Hematopoietic multipotent progenitor cell treated with erythropoietin and hydrocortisone succinate and interleukin-3 and kit ligand, for 8 days (in vitro differentiated cells): ENCODE results near the gene OCSTAMP.

ENCODE experiments used
- DNase-seq: peaks from one replicate; pipeline ENCODE4 v3.0.0-alpha.2; 2015

The OCSTAMP gene

GRCh38 chr20:46512943-46513844, 37.3 kb downstream of the OCSTAMP start, which contains the start of gene ZNF334:
TSS of gene ZNF334 (minus strand) at chr20:46513559. CDS start at chr20:46512102, 1,457 bp downstream.
- DNase-seq = peak; percentile 67

GRCh38 chr20:46509523-46509922, 40.9 kb downstream of the OCSTAMP start:
- no peak for DNase-seq

- no peak for DNase-seq
These were observed 42.6 kb downstream of the OCSTAMP start for GRCh38 chr20:46507760-46508407.

GRCh38 chr20:46505506-46505905, 44.9 kb downstream of the OCSTAMP start:
- no peak for DNase-seq

GRCh38 chr20:46501961-46502360, 48.5 kb downstream of the OCSTAMP start:
- no peak for DNase-seq

GRCh38 chr20:46501337-46501942, 49.0 kb downstream of the OCSTAMP start:
- DNase-seq = no peak

GRCh38 chr20:46494077-46494476, 56.4 kb downstream of the OCSTAMP start:
- DNase-seq = no peak

GRCh38 chr20:46491354-46491753, 59.1 kb downstream of the OCSTAMP start:
- no peak for DNase-seq
